Spleen (tissue), 11 donors: ENCODE results near the gene C20orf96. TPM values are rescaled to one million over a fixed set of nuclear protein-coding genes. Genes with fewer than 3 reads are reported as not detected.

ENCODE experiments used
- DNase-seq: peaks from one replicate; pipeline ENCODE4 v3.0.0-alpha.2; 2020
- H3K27ac ChIP-seq, 8 donors: fragments of 200-600 bp; sonication (generic) in 7 of 8; 1 replicate in 4 of 8; 2 replicates in 4 of 8; pipeline versions ENCODE4 v1.5.0 to v1.8.0; 2016 to 2021; ENCODE audit warnings: inconsistent platforms in 4 of 8, mild to moderate bottlenecking in 4 of 8, moderate library complexity in 1 of 8
- H3K27me3 ChIP-seq, 7 donors: fragments of 200-600 bp; sonication (generic) in 6 of 7; replicated peaks in 1 of 7; 1 replicate in 4 of 7; 2 replicates in 3 of 7; pipeline versions ENCODE4 v1.5.0 to v1.8.0; 2016 to 2021; ENCODE audit warnings: inconsistent platforms in 3 of 7, mild to moderate bottlenecking in 1 of 7
- H3K36me3 ChIP-seq, 6 donors: fragments of 200-600 bp; sonication (generic) in 5 of 6; 1 replicate in 4 of 6; 2 replicates in 2 of 6; pipeline versions ENCODE4 v1.5.0 to v1.8.0; 2016 to 2021; ENCODE audit warnings: inconsistent platforms in 2 of 6
- H3K4me1 ChIP-seq, 6 donors: fragments of 200-600 bp; sonication (generic) in 5 of 6; 1 replicate in 3 of 6; 2 replicates in 3 of 6; pipeline versions ENCODE4 v1.5.0 to v1.8.0; 2016 to 2021; ENCODE audit warnings: inconsistent platforms in 3 of 6
- H3K4me3 ChIP-seq, 8 donors: fragments of 200-600 bp; sonication (generic) in 7 of 8; 1 replicate in 4 of 8; 2 replicates in 4 of 8; pipeline versions ENCODE4 v1.5.0 to v1.8.0; 2016 to 2021; ENCODE audit warnings: inconsistent platforms in 4 of 8, mild to moderate bottlenecking in 4 of 8, moderate library complexity in 2 of 8
- H3K9me3 ChIP-seq, 8 donors: fragments of 200-600 bp; sonication (generic) in 7 of 8; 1 replicate in 4 of 8; 2 replicates in 4 of 8; pipeline versions ENCODE4 v1.5.0 to v1.8.0; 2016 to 2021; ENCODE audit warnings: inconsistent platforms in 4 of 8
- CTCF ChIP-seq, 11 experiments: fragments of 200-600 bp in 7 of 11; fragments of 450-650 bp in 4 of 11; sonication (generic) in 4 of 11; IDR thresholded peaks in 8 of 11; conservative IDR thresholded peaks in 3 of 11; 1 replicate in 7 of 11; 2 replicates in 4 of 11; pipeline versions ENCODE4 v1.4.0 to v1.8.0; 2016 to 2021; ENCODE audit warnings: antibody characterized with exemption in 11 of 11, inconsistent platforms in 4 of 11, mild to moderate bottlenecking in 1 of 11
- POLR2A ChIP-seq, 3 donors: fragments of 450-650 bp; IDR thresholded peaks; one replicate each; pipeline ENCODE4 v1.5.1; 2017; ENCODE audit warnings: antibody characterized with exemption in 3 of 3, mild to moderate bottlenecking in 1 of 3
- POLR2AphosphoS5 ChIP-seq, 3 donors: sonication (generic); formaldehyde crosslinking; IDR thresholded peaks; one replicate each; pipeline ENCODE4 v1.5.1; 2017; ENCODE audit warnings: antibody characterized with exemption in 3 of 3
- WGBS, 5 donors: extraction: QIAGEN DNeasy Blood & Tissue Kit in 3 of 5; methylation state at CpG; one replicate each; pipeline versions ENCODE4 v1.1.5 to v1.1.7; 2013 to 2018; 5-methylcytosine and 5-hydroxymethylcytosine counted together
- intact Hi-C: fragments of 100-400 bp; cut with DNase I; formaldehyde crosslinking; loops from one replicate; pipeline ENCODE4 v1.15.0; 2023; ENCODE audit warnings: low total_unique reads
- polyA plus RNA-seq, 3 donors: library from polyadenylated mRNA; stranded (reverse); fragments of 200-250 nt; gene quantifications; one replicate each; pipeline ENCODE4 v1.2.1, GENCODE V29; 2013
- total RNA-seq, 7 donors: library from RNA; depleted of rRNA in 3 of 7; stranded (reverse); fragments of >200 nt in 3 of 7; fragmentation: NEBNext Ultra II Directional in 4 of 7; extraction: Animal tissue kit (Norgen Biotek cat#: 25700) in 4 of 7; gene quantifications; one replicate each; pipeline versions ENCODE4 v1.1.0 to v1.2.1, GENCODE V29; 2016 to 2021
- donor health status: healthy with polysubstance abuse.
- donor health status: DM: no; HTN: no; CAD: no; lungs with moderate emphysema.
- donor health status: DM: no; HTN: no; CAD: no.
- donor health status: Bipolar disorder and iron deficiency.
- donor health status: healthy.
- donor health status: DM: no; HTN: no; CAD: no.
- donor health status: DM: yes; HTN: yes; CAD: no.

Gene C20orf96
- total and polyA plus RNA-seq, 10 donors, result 2.3 to 10.4 (median 6.2) TPM

- no peaks in the 10 kb centered on the region for H3K27me3 ChIP-seq
- H3K4me3 ChIP-seq, result no peak overlapping the region
- no peak for DNase-seq
- 74 to 90% (median 80%) methylated on average over 6 to 7 of the region's 7 CpGs for WGBS, 5 donors
- no peaks in the 10 kb centered on the region for H3K9me3 ChIP-seq
- peaks cover 5 to 27% (median 18%) of the 10 kb centered on the region in 6 donors for H3K4me1 ChIP-seq
- no peaks in the 10 kb centered on the region for H3K36me3 ChIP-seq
- H3K27ac ChIP-seq, result peak overlapping the region in 7 of 8 donors; percentile 39 to 88 (median 80)
- intact Hi-C loops, result no loop called here
- TF ChIP-seq CTCF (IDR thresholded peaks at IDR 0.05 in 8 of 11, conservative IDR thresholded peaks at IDR 0.05 in 3 of 11) (no peak), POLR2AphosphoS5 (IDR thresholded peaks at IDR 0.05) (no peak), POLR2A (IDR thresholded peaks at IDR 0.05) (no peak)
Observed at GRCh38 chr20:308427-309038, 18.0 kb upstream of the C20orf96 start.

- intact Hi-C loops, result no loop called here
- H3K36me3 ChIP-seq, result peaks cover 0 to 14% (median 0%) of the 10 kb centered on the region in 6 donors
- H3K27me3 ChIP-seq, result no peaks in the 10 kb centered on the region
- WGBS, 5 donors, result 67 to 90% (median 73%) methylated on average over 11 of the region's 11 CpGs
- H3K9me3 ChIP-seq, result no peaks in the 10 kb centered on the region
- DNase-seq, result no peak
- H3K27ac ChIP-seq, result no peak overlapping the region
- peaks cover 22 to 47% (median 33%) of the 10 kb centered on the region in 6 donors for H3K4me1 ChIP-seq
- no peak for TF ChIP-seq CTCF (IDR thresholded peaks at IDR 0.05 in 8 of 11, conservative IDR thresholded peaks at IDR 0.05 in 3 of 11)
- no peak for TF ChIP-seq POLR2AphosphoS5 (IDR thresholded peaks at IDR 0.05)
- no peak for TF ChIP-seq POLR2A (IDR thresholded peaks at IDR 0.05)
- no peak overlapping the region for H3K4me3 ChIP-seq
Observed at GRCh38 chr20:305745-306144, 15.2 kb upstream of the C20orf96 start.

- 73 to 81% (median 78%) methylated on average over 13 of the region's 13 CpGs for WGBS, 5 donors
- Histone ChIP-seq H3K4me3 (no peak overlapping the region), H3K9me3 (no peaks in the 10 kb centered on the region), H3K27ac (peak overlapping the region in 7 of 8 donors; percentile 42 to 99 (median 99)), H3K27me3 (no peaks in the 10 kb centered on the region), H3K36me3 (peaks cover 0 to 27% (median 0%) of the 10 kb centered on the region in 6 donors), H3K4me1 (peaks cover 32 to 50% (median 43%) of the 10 kb centered on the region in 6 donors)
- DNase-seq, result no peak
- intact Hi-C loops, result no loop called here
- no peak for TF ChIP-seq POLR2A (IDR thresholded peaks at IDR 0.05)
- no peak for TF ChIP-seq POLR2AphosphoS5 (IDR thresholded peaks at IDR 0.05)
- TF ChIP-seq CTCF (IDR thresholded peaks at IDR 0.05 in 8 of 11, conservative IDR thresholded peaks at IDR 0.05 in 3 of 11), result no peak
Observed at GRCh38 chr20:301886-302848, 11.6 kb upstream of the C20orf96 start.
